Lower lobe of right lung (tissue), 2 donors: Measurements from ENCODE around the gene MXD3. TPM values are rescaled to one million over a fixed set of nuclear protein-coding genes. Genes with fewer than 3 reads are reported as not detected.

Experiments
- ATAC-seq, 2 donors: fragments of 200-7000 bp; cut with Tn5 transposase; one replicate each; pipeline ENCODE4 v1.9.1; 2020 to 2022; ENCODE audit warnings: mild to moderate bottlenecking in 2 of 2, moderate library complexity in 2 of 2
- DNase-seq: peaks from one replicate; pipeline ENCODE4 v3.0.0-alpha.2; 2020
- H3K27ac ChIP-seq: fragments of 200-600 bp; one replicate; pipeline ENCODE4 v1.8.0; 2022
- H3K27me3 ChIP-seq: fragments of 200-600 bp; one replicate; pipeline ENCODE4 v1.8.0; 2022; ENCODE audit warnings: low read depth
- H3K36me3 ChIP-seq: fragments of 200-600 bp; one replicate; pipeline ENCODE4 v1.8.0; 2022; ENCODE audit warnings: mild to moderate bottlenecking
- H3K4me1 ChIP-seq: fragments of 200-600 bp; one replicate; pipeline ENCODE4 v1.8.0; 2022
- H3K4me3 ChIP-seq: fragments of 200-600 bp; one replicate; pipeline ENCODE4 v1.8.0; 2022; ENCODE audit warnings: mild to moderate bottlenecking
- H3K9me3 ChIP-seq: fragments of 200-600 bp; one replicate; pipeline ENCODE4 v1.8.0; 2022
- CTCF ChIP-seq: fragments of 200-600 bp; IDR thresholded peaks from one replicate; pipeline ENCODE4 v1.8.0; 2022; ENCODE audit warnings: antibody characterized with exemption, mild to moderate bottlenecking
- intact Hi-C: fragments of 100-400 bp; cut with DNase I; formaldehyde crosslinking; loops from one replicate; pipeline ENCODE4 v1.11.0; 2022
- total RNA-seq: library from RNA; stranded (reverse); fragmentation: NEBNext Ultra II Directional; extraction: Animal tissue kit (Norgen Biotek cat#: 25700); gene quantifications from one replicate; pipeline ENCODE4 v1.2.1, GENCODE V29; 2021
- donor health status: DM: no; HTN: yes; CAD: no; lungs with severe emphysema.

The MXD3 gene
- total RNA-seq, 1 donor from 2014 or later, result 10.8 TPM

DNA sequence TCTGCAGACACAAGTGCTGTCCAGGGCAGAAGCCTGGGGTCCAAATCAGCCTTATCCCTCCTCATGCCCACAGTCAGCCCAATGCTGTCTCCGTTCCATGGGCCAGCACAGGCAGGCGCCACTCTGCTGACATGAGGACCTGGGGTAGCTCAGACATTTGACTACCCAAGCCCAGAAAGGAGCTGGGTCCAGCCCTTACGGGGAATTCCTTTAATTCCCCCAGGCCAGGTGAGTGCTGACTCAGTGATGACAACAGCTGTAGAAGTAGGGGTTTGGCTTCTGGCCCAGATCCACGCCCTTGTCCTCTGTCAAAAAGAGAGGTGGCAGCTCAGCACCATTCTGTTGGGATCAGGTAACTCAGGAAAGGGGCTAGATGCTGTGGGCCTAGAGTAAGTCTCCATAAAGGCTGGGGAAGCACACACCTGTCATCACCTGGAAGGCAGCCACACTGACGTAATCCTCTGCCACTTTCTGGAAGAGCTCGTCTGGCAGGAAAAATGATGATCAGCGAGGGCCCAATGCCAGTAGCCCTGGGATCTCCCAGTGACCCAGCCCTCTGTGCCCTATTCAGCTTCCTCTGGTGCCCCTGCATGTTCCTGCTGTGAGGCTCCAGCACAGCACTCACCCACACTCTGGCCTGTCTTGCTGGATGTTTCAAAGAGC lies 10.1 kb downstream of the MXD3 start:
- H3K9me3 ChIP-seq, result no peaks in the 10 kb centered on the region
- peak overlapping the region; percentile 100 for H3K4me3 ChIP-seq
- peaks cover 38% of the 10 kb centered on the region for H3K36me3 ChIP-seq
- no peaks in the 10 kb centered on the region for H3K27me3 ChIP-seq
- peaks cover 76% of the 10 kb centered on the region for H3K4me1 ChIP-seq
- DNase-seq (peak; percentile 61), ATAC-seq (peak; percentile 38 to 53)
- intact Hi-C loops, result no loop called here
- H3K27ac ChIP-seq, result peak overlapping the region; percentile 68
- no peak for TF ChIP-seq CTCF

DNA sequence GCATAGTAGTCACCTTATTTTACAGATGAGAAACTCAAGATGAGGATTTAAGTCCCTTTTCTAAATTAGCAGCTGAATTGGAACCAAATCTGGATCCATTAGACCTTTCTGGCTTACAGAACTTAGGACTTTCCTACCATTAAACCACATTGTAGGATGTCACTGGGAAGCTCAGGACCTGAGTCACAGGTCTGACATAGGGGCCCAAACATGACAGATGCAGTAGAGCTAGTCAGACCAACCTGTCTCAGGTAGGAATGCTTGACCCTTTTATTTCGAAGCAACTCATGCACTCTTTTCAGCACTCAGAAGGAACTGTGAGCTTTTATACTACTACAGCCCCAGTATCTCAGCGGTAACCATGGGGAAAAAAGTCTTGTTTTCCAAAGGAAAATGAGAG lies 10.7 kb downstream of the MXD3 start:
- intact Hi-C loops, result no loop called here
- ATAC-seq (no peak), DNase-seq (no peak)
- peaks cover 32% of the 10 kb centered on the region for H3K36me3 ChIP-seq
- peak overlapping the region; percentile 68 for H3K27ac ChIP-seq
- H3K27me3 ChIP-seq, result no peaks in the 10 kb centered on the region
- no peak for TF ChIP-seq CTCF
- H3K4me1 ChIP-seq, result peaks cover 77% of the 10 kb centered on the region
- no peaks in the 10 kb centered on the region for H3K9me3 ChIP-seq
- H3K4me3 ChIP-seq, result no peak overlapping the region

DNA sequence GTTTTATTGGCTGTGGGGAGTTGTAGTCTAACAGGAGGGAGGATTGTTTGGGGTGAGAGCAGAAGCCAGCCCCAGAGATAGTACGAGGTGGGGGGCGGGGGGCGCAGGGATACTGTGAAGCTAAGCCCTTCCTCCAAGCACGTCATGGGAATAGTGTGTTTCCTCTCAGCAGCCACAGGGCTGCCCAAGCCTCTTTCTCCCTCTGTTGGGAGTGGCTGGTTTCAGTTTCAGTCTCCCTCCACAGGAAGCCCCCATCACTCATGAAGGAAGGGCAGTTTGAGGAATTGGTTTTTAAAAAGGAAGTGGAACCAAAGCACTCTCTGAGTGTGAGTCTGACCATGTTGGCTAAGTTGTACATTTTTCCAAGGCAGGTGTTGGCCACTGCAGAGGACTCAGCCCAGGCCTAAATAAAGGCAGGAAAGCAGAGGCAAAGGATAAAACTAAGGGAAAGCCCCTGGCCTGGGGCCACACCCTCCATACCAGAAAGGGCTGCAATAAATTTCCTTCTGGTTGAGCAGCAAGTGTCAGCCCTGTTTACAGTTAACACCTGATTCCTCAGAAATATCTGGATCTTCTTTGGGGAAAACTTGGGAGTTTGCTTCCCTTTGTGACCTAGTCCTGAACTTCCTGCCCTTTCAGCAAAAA lies 11.3 kb downstream of the MXD3 start:
- no peak overlapping the region for H3K4me3 ChIP-seq
- peak; percentile 77 for DNase-seq
- peaks cover 31% of the 10 kb centered on the region for H3K36me3 ChIP-seq
- H3K9me3 ChIP-seq, result no peaks in the 10 kb centered on the region
- peak overlapping the region; percentile 68 for H3K27ac ChIP-seq
- H3K27me3 ChIP-seq, result no peaks in the 10 kb centered on the region
- ATAC-seq, result peak; percentile 47 to 62
- intact Hi-C loops, result no loop called here
- no peak for TF ChIP-seq CTCF
- peaks cover 76% of the 10 kb centered on the region for H3K4me1 ChIP-seq

DNA sequence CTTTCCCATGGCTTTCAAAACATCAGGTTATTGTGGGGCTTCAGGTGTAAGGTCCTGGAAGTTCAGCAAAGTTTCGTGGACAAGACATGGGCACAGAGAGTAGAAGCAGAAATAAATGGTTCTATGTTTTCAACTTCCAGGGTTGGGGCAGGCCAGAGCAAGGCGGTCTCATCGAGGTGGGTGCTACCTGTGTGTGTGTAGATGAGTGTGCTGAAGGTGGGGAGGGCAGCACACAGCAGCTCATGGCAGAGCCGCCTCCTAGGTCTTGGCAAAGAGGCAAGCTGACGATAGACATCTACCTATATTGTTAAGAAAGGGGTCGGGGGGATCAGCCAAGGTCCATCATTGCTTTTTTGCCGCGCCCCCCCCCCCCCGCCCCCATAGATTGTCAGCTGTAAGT lies 12.0 kb downstream of the MXD3 start:
- peaks cover 70% of the 10 kb centered on the region for H3K4me1 ChIP-seq

GRCh38 chr5:177297922-177298321 lies 13.8 kb downstream of the MXD3 start:
- no peaks in the 10 kb centered on the region for H3K27me3 ChIP-seq
- intact Hi-C loops, result no loop called here
- DNase-seq (no peak), ATAC-seq (no peak)
- no peaks in the 10 kb centered on the region for H3K9me3 ChIP-seq
- H3K27ac ChIP-seq, result no peak overlapping the region
- H3K4me1 ChIP-seq, result peaks cover 60% of the 10 kb centered on the region
- TF ChIP-seq CTCF, result no peak
- H3K36me3 ChIP-seq, result peaks cover 50% of the 10 kb centered on the region
- no peak overlapping the region for H3K4me3 ChIP-seq

More for the DNA sequence above, 12.0 kb downstream of the MXD3 start:
- no peaks in the 10 kb centered on the region for H3K9me3 ChIP-seq
- no peak for DNase-seq
- no peak for ATAC-seq
- TF ChIP-seq CTCF, result no peak
- H3K36me3 ChIP-seq, result peaks cover 32% of the 10 kb centered on the region
- H3K27ac ChIP-seq, result peak overlapping the region; percentile 68
- no peak overlapping the region for H3K4me3 ChIP-seq
- intact Hi-C loops, result no loop called here
- H3K27me3 ChIP-seq, result no peaks in the 10 kb centered on the region
